Glomerular visceral epithelial cell (primary cell): Measurements from ENCODE around the gene RNF224.
A peak's percentile ranks its signal among the peaks of the same experiment; 100 is the strongest.
"Not testable (repeated sequence)": the region's sequence is repeated elsewhere in the genome, so short reads cannot be mapped to it uniquely, and the experiment has no call there.

Experiments used
- DNase-seq: peaks from one replicate; pipeline ENCODE4 v3.0.0-alpha.2; 2016; ENCODE audit errors: extremely low spot score

Gene RNF224

GRCh38 chr9:137254624-137255447, 27.5 kb downstream of the RNF224 start, which contains the start of gene NELFB:
TSS of gene NELFB (plus strand) at chr9:137255327.
- DNase-seq, result peak; percentile 94

GRCh38 chr9:137255448-137256114, 28.3 kb downstream of the RNF224 start:
- no peak for DNase-seq

GRCh38 chr9:137256362-137256761, 29.1 kb downstream of the RNF224 start:
- DNase-seq, result no peak

- DNase-seq, result no peak
These were observed 29.6 kb downstream of the RNF224 start for GRCh38 chr9:137256856-137257255.

GRCh38 chr9:137262173-137262908, 35.0 kb downstream of the RNF224 start:
- DNase-seq, result not testable (repeated sequence)

- DNase-seq, result no peak
These were observed 35.6 kb downstream of the RNF224 start for GRCh38 chr9:137262909-137263285.

GRCh38 chr9:137263506-137263905, 36.2 kb downstream of the RNF224 start:
- DNase-seq, result no peak

- no peak for DNase-seq
These were observed 36.8 kb downstream of the RNF224 start for GRCh38 chr9:137264067-137264466.

- no peak for DNase-seq
These were observed 38.3 kb downstream of the RNF224 start for GRCh38 chr9:137265496-137266161.

- no peak for DNase-seq
These were observed 38.8 kb downstream of the RNF224 start for GRCh38 chr9:137266162-137266527.

GRCh38 chr9:137266585-137267453, 39.5 kb downstream of the RNF224 start:
- DNase-seq, result no peak

- no peak for DNase-seq
These were observed 40.6 kb downstream of the RNF224 start for GRCh38 chr9:137267933-137268355.

GRCh38 chr9:137268538-137269201, 41.4 kb downstream of the RNF224 start:
- no peak for DNase-seq

GRCh38 chr9:137269231-137269772, 42.0 kb downstream of the RNF224 start:
- no peak for DNase-seq

GRCh38 chr9:137270929-137271695, 43.8 kb downstream of the RNF224 start:
- DNase-seq, result no peak

GRCh38 chr9:137271696-137272076, 44.4 kb downstream of the RNF224 start:
- DNase-seq, result no peak

GRCh38 chr9:137272241-137273094, 45.2 kb downstream of the RNF224 start:
- no peak for DNase-seq

- DNase-seq, result no peak
These were observed 45.8 kb downstream of the RNF224 start for GRCh38 chr9:137273095-137273490.
